HAP-1 (cell line): ENCODE data around the gene EYS.
"Not testable (repeated sequence)": the region's sequence is repeated elsewhere in the genome, so short reads cannot be mapped to it uniquely, and the experiment has no call there.

Experiments used
- DNase-seq, 2 experiments: peaks; one replicate each; pipeline ENCODE4 v3.0.0-alpha.2; 2016 to 2020; ENCODE audit warnings: low spot score in 2 of 2
- H3K27me3 ChIP-seq: fragments of 250-450 bp; sonication (Bioruptor Pico); 2 replicates; pipeline ENCODE4 v1.5.1; 2020; ENCODE audit warnings: low read depth, mild to moderate bottlenecking, moderate library complexity
- H3K36me3 ChIP-seq: fragments of 250-450 bp; sonication (Bioruptor Pico); replicated peaks from 2 replicates; pipeline ENCODE4 v1.5.1; 2020; ENCODE audit warnings: mild to moderate bottlenecking
- H3K4me1 ChIP-seq: fragments of 250-450 bp; sonication (Bioruptor Pico); 2 replicates; pipeline ENCODE4 v1.5.1; 2020; ENCODE audit warnings: mild to moderate bottlenecking
- H3K4me3 ChIP-seq: fragments of 250-450 bp; sonication (Bioruptor Pico); 2 replicates; pipeline ENCODE4 v1.5.1; 2020; ENCODE audit warnings: mild to moderate bottlenecking, moderate library complexity
- H3K9me3 ChIP-seq: fragments of 250-450 bp; sonication (Bioruptor Pico); 2 replicates; pipeline ENCODE4 v1.5.1; 2020; ENCODE audit warnings: mild to moderate bottlenecking, moderate library complexity
- in situ Hi-C: fragments of 300-500 bp; cut with MboI; formaldehyde crosslinking; loops from 3 replicates; pipeline ENCODE4 v1.14.3; 2020; ENCODE audit warnings: low sequenced_read_pairs, inconsistent platforms, mixed read lengths

Gene EYS

DNA sequence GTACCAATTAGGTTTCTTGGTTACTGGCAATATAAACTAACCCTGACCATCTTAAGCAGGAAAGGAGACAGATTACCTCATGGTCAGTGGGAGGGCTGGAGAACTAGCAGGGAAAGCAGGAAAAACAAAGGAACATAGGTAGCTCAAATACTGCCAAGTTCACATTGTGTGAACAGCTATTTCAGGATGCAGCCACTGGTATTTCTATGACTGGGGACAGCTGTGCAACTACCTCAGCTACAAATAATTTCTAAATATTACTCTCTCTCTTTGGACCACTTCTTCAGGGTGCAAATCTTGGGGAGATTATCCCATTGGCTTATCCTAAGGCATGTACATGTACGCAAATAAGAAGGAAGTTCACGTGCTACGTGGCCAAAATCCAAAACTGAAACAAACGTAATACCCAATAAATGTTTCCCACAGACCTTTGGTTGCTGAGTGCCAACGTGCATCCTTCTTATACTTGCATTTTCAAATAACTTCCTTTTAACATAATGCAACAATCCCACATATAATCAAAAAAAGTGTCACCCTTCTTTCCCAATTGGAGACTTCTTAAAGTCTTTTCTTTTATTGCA, 1890.5 kb downstream of the EYS start:
- Histone ChIP-seq H3K27me3 (no peaks in the 10 kb centered on the region), H3K4me1 (no peaks in the 10 kb centered on the region), H3K9me3 (no peaks in the 10 kb centered on the region), H3K36me3 (no peaks in the 10 kb centered on the region), H3K4me3 (no peak overlapping the region)
- in situ Hi-C loops = no loop called here
- no peak for DNase-seq

DNA sequence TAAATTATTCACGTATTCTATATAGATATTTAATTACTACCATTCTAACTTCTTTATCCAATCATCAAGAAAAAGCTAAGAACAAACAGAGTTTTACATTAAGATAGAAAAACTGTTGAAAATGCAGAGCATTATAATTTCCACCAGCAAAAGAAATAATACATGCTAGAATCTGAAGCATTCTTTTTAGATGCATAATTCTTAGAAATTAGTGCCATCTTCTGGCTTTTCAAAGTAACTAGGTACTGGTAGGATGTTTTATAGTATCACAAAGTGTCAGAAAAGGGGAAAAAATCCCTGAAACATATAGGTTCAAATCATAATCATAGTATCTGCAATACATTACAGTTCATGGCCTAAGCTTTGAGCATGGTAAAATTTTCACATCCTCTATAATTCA, 1892.6 kb downstream of the EYS start:
- H3K27me3 ChIP-seq = no peaks in the 10 kb centered on the region
- in situ Hi-C loops = no loop called here
- H3K4me1 ChIP-seq = no peaks in the 10 kb centered on the region
- no peak overlapping the region for H3K4me3 ChIP-seq
- H3K36me3 ChIP-seq = no peaks in the 10 kb centered on the region
- H3K9me3 ChIP-seq = no peaks in the 10 kb centered on the region
- DNase-seq = no peak

DNA sequence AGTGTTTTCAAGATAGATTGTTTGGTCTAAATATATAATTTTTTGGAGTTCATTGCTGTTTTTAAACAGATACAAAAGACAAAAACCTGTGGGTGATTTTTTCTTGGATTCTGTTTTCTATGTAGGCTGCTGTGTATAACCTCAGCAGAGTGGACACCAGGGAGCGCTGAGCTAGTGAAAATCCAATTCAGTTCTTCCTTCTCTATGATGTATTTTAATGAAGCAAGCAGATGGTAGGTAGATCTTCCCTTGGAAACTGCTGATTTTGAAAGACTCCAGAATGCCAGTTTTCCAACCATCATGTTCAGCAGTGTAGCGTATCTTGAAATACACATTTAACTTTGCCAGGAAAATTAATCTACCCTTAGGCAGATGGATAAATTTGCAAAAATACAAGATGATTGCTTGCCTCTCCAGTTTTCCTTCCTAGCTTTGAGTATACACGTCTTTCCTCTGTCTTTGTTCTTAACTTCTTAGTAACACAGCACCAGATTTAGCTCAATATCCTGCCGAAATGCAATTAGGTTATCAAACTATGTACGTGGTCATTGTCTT, 1893.4 kb downstream of the EYS start:
- Histone ChIP-seq H3K36me3 (no peaks in the 10 kb centered on the region), H3K4me3 (no peak overlapping the region), H3K27me3 (no peaks in the 10 kb centered on the region), H3K9me3 (no peaks in the 10 kb centered on the region), H3K4me1 (no peaks in the 10 kb centered on the region)
- in situ Hi-C loops = no loop called here
- no peak for DNase-seq

- Histone ChIP-seq H3K36me3 (no peaks in the 10 kb centered on the region), H3K27me3 (no peaks in the 10 kb centered on the region), H3K4me3 (no peak overlapping the region), H3K4me1 (no peaks in the 10 kb centered on the region), H3K9me3 (no peaks in the 10 kb centered on the region)
- in situ Hi-C loops = no loop called here
- DNase-seq = no peak
These were observed 1898.5 kb downstream of the EYS start for GRCh38 chr6:63808576-63808975.

DNA sequence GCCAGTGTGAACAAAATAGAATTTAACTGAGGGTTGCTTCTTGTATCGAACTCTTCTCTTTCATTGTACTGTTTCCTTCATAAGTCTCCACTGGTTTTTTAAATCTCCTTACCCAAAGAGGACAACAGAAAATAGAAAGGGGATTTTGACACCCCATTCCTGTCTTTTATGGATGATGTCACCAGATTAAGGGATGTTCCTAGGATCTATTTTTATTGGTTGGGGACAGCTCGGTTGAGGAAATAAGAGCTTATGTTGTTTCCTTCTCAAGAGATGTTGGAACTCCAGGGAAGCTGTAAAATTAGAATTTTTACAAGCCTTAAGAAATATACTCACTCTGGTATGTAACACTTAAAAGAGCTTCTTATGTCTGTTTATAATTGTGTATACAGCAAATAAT, 1900.0 kb downstream of the EYS start:
- no peak for DNase-seq
- in situ Hi-C loops = no loop called here
- no peaks in the 10 kb centered on the region for H3K9me3 ChIP-seq
- H3K4me3 ChIP-seq = no peak overlapping the region
- H3K27me3 ChIP-seq = no peaks in the 10 kb centered on the region
- H3K4me1 ChIP-seq = no peaks in the 10 kb centered on the region
- H3K36me3 ChIP-seq = no peaks in the 10 kb centered on the region

DNA sequence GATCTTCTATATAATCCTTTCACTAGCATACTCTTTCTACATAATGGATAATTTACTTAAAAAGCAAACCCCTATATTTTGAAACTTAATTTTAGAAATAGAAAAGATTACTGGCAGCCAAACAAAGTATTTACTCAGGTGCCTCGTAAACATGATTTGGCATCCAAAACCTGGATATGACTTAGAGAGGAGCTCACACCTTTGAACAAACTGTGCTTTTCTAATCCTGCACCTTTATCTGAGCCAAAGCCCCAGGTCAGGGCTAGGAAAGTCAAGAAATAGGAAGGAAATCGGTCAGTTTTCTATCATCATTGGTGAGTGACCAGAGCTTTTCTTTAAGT, 1900.5 kb downstream of the EYS start:
- H3K36me3 ChIP-seq = no peaks in the 10 kb centered on the region
- no peak overlapping the region for H3K4me3 ChIP-seq
- in situ Hi-C loops = no loop called here
- no peaks in the 10 kb centered on the region for H3K4me1 ChIP-seq
- no peak for DNase-seq
- H3K27me3 ChIP-seq = no peaks in the 10 kb centered on the region
- no peaks in the 10 kb centered on the region for H3K9me3 ChIP-seq

GRCh38 chr6:63805808-63806572, 1901.0 kb downstream of the EYS start:
- in situ Hi-C loops = no loop called here
- H3K4me3 ChIP-seq = no peak overlapping the region

DNA sequence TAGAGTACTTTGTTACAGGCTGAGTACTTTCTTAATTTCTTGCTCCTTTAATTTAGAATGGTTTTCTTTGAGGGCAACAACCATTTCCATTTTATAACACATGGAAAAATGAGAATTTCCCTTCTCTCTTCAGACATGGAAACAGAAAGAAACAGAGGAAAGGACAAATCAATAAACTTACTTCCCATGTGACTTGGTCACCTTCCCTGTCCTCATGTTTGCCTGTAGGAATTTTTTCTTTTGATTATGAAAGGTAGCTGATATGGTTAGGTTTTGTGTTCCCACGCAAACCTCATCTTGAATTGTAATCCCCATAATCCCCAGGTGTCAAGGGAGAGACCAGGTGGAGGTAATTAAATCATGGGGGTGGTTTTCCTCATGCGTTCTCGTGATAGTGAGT, 1901.7 kb downstream of the EYS start:
- no peaks in the 10 kb centered on the region for H3K9me3 ChIP-seq
- in situ Hi-C loops = no loop called here
- no peaks in the 10 kb centered on the region for H3K4me1 ChIP-seq
- no peaks in the 10 kb centered on the region for H3K27me3 ChIP-seq
- no peaks in the 10 kb centered on the region for H3K36me3 ChIP-seq
- no peak overlapping the region for H3K4me3 ChIP-seq
- no peak for DNase-seq

More at GRCh38 chr6:63805808-63806572, 1901.0 kb downstream of the EYS start:
- DNase-seq = no peak
- Histone ChIP-seq H3K9me3 (no peaks in the 10 kb centered on the region), H3K36me3 (no peaks in the 10 kb centered on the region), H3K27me3 (no peaks in the 10 kb centered on the region), H3K4me1 (no peaks in the 10 kb centered on the region)

DNA sequence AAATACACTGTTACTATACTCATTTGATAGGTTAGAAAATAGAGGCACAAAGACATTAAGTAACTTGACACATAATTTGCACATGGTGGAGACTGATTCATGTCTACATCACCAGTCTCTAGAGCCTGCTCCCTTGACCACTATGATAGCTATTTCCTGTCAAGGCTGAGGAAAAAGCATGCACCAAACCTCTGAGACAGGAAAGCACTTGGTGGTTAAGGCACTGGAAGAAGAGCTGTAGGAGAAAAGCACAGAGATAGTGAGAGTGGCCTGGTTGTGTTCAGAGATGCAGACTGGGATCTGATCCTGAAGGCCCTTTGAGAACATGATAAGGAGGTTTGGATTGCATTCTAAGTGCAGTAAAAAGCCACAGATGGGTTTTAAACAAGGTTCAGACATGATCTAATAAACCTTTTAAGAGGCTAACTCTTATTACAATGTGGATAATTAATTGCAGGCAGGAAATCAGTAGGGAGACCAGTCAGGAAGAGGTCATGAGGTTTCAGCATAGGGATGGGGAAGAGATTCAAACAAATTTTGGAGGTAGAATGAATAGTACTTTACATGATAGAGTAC, 1902.6 kb downstream of the EYS start:
- DNase-seq = no peak
- no peak overlapping the region for H3K4me3 ChIP-seq
- in situ Hi-C loops = no loop called here
- H3K9me3 ChIP-seq = no peaks in the 10 kb centered on the region
- no peaks in the 10 kb centered on the region for H3K27me3 ChIP-seq
- no peaks in the 10 kb centered on the region for H3K36me3 ChIP-seq
- H3K4me1 ChIP-seq = no peaks in the 10 kb centered on the region

DNA sequence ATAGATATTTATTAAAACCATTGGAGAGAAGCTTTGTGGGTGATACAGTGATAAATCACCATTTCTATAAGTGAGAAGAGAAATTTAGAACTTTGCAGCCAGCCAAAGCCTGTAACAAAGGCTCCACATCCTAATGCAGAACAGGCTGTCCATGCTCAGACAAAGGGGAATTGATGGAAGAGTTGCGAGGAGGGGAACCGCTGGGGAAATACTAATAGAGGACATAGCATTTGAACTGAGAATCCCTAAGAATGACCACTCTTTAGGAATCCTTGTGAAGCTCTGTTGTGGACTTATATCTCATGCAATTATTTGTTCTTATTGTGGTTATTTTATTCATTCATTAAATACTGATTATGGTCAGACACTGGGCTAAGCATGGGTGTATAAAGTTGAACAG, 1903.7 kb downstream of the EYS start:
- Histone ChIP-seq H3K9me3 (no peaks in the 10 kb centered on the region), H3K36me3 (no peaks in the 10 kb centered on the region), H3K27me3 (no peaks in the 10 kb centered on the region), H3K4me3 (no peak overlapping the region), H3K4me1 (no peaks in the 10 kb centered on the region)
- in situ Hi-C loops = no loop called here
- no peak for DNase-seq

- H3K36me3 ChIP-seq = no peaks in the 10 kb centered on the region
- H3K27me3 ChIP-seq = no peaks in the 10 kb centered on the region
- in situ Hi-C loops = no loop called here
- DNase-seq = no peak
- no peaks in the 10 kb centered on the region for H3K4me1 ChIP-seq
- H3K9me3 ChIP-seq = no peaks in the 10 kb centered on the region
- H3K4me3 ChIP-seq = no peak overlapping the region
These were observed 1904.3 kb downstream of the EYS start for GRCh38 chr6:63802606-63803206.

DNA sequence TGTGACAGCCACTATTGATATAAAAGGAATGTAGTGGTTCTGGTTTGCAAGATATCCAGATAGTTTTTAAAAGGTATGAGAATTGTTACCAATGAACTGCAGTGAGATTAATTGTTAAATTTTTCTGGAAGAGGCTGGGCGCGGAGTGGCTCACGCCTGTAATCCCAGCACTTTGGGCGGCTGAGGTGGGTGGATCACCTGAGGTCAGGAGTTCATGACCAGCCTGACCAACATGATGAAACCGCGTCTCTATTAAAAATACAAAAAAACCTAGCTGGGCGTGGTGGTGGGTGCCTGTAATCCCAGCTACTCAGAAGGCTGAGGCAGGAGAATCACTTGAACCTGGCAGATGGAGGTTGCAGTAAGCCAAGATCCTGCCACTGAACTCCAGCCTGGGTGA, 1906.6 kb downstream of the EYS start:
- H3K27me3 ChIP-seq, in situ Hi-C loops, H3K9me3 ChIP-seq, H3K4me1 ChIP-seq, DNase-seq, H3K4me3 ChIP-seq, H3K36me3 ChIP-seq: not testable (repeated sequence)

DNA sequence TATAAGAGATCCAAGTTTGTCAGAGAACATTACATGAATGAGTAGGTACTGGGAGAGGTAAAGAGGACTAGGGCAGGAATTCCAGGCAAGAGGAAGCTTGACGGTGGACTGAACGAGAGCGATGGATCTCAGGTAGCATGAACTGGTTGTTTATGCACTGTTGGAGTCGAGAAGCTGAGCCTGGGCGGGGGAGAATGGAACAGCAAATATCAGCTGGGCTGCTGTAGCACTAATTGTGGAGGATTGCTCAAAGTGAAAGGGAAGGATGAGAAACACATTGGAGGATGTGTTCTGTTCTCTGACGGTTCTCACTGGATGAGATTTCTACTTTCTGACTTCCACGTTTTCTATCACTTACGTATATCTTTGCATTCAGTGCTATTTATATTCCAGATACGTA, 1907.2 kb downstream of the EYS start:
- Histone ChIP-seq H3K27me3 (no peaks in the 10 kb centered on the region), H3K36me3 (no peaks in the 10 kb centered on the region), H3K4me3 (no peak overlapping the region), H3K9me3 (no peaks in the 10 kb centered on the region), H3K4me1 (no peaks in the 10 kb centered on the region)
- no peak for DNase-seq
- in situ Hi-C loops = no loop called here

GRCh38 chr6:63799313-63799712, 1907.7 kb downstream of the EYS start:
- Histone ChIP-seq H3K4me3 (no peak overlapping the region), H3K27me3 (no peaks in the 10 kb centered on the region), H3K36me3 (no peaks in the 10 kb centered on the region), H3K4me1 (no peaks in the 10 kb centered on the region), H3K9me3 (no peaks in the 10 kb centered on the region)
- no peak for DNase-seq
- in situ Hi-C loops = no loop called here
